ENCODE data around the gene GNAS-AS1. TPM values are rescaled to one million over a fixed set of nuclear protein-coding genes. Genes with fewer than 3 reads are reported as not detected.

Gene GNAS-AS1
- total RNA-seq, 1 donor from 2014 or later = 1.4 TPM

GRCh38 chr20:58870293-58871014 is 19.8 kb upstream of the GNAS-AS1 start:
- ATAC-seq (ENCODE audit: low read depth) (peak; percentile 84), DNase-seq (peak; percentile 37)
- TF ChIP-seq, protein P1, sequence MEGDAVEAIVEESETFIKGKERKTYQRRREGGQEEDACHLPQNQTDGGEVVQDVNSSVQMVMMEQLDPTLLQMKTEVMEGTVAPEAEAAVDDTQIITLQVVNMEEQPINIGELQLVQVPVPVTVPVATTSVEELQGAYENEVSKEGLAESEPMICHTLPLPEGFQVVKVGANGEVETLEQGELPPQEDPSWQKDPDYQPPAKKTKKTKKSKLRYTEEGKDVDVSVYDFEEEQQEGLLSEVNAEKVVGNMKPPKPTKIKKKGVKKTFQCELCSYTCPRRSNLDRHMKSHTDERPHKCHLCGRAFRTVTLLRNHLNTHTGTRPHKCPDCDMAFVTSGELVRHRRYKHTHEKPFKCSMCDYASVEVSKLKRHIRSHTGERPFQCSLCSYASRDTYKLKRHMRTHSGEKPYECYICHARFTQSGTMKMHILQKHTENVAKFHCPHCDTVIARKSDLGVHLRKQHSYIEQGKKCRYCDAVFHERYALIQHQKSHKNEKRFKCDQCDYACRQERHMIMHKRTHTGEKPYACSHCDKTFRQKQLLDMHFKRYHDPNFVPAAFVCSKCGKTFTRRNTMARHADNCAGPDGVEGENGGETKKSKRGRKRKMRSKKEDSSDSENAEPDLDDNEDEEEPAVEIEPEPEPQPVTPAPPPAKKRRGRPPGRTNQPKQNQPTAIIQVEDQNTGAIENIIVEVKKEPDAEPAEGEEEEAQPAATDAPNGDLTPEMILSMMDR (IDR thresholded peaks at IDR 0.05) = peak; percentile 83
- intact Hi-C loops (cut with micrococcal nuclease) = loop anchor here (1.0 to 2.0 kb wide), 9 partner anchors 20 to 532 kb away; partner anchors contain the start of gene ATP5F1E
- ChIA-PET CTCF (interaction anchor here (0.6 to 3.3 kb wide), 15 partner anchors 161 to 625 kb away, joined by 3 to 43 read pairs (median 4); partner anchors contain the start of gene ATP5F1E), POLR2A (interaction anchor here (1.0 to 1.5 kb wide), 2 partner anchors 124 to 162 kb away, joined by 4 to 5 read pairs; partner anchors contain the start of gene ATP5F1E)
- Mint-ChIP-seq H3K27ac (peak overlapping the region; percentile 41), H3K4me3 (no peak overlapping the region), H3K27me3 (no peaks in the 10 kb centered on the region), H3K4me1 (peaks cover 11% of the 10 kb centered on the region), H3K36me3 (ENCODE audit: low read depth) (no peaks in the 10 kb centered on the region), H3K9me3 (no peaks in the 10 kb centered on the region)

DNA sequence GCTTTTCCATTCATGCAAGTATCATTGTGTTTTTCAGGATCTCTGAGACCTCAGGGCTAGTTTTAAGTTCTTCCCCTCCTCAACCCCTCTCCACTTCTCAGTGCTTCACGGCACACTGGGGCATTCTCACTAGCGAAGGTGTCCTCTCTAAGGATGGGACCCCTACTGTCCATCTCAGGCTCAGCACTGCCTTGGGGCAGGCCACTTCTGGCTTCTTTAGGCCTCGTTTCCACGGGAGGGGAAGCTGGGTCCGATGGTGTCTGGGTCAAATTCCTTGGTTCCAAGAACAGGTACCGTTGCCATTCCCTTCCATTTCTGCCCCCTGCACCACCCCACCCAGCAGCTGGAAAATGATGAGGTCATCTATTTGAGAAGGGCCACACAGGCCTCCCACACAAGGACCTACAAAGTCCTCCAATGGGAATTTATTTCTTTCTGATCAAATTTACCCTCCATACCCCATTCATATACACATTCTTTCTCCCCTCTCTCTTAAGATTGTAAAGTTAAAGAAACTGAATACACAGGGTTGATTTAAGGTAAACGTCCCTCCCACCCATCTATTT is 19.0 kb upstream of the GNAS-AS1 start:
- TF ChIP-seq, protein P1 (IDR thresholded peaks at IDR 0.05) = no peak
- DNase-seq (no peak), ATAC-seq (ENCODE audit: low read depth) (no peak)
- Mint-ChIP-seq H3K36me3 (ENCODE audit: low read depth) (no peaks in the 10 kb centered on the region), H3K9me3 (no peaks in the 10 kb centered on the region), H3K27ac (no peak overlapping the region), H3K27me3 (no peaks in the 10 kb centered on the region), H3K4me1 (peaks cover 11% of the 10 kb centered on the region), H3K4me3 (no peak overlapping the region)
- ChIA-PET CTCF (interaction anchor here (0.6 to 3.3 kb wide), 15 partner anchors 162 to 626 kb away, joined by 3 to 43 read pairs (median 4); partner anchors contain the start of gene ATP5F1E), POLR2A (interaction anchor here (1.0 to 1.5 kb wide), 2 partner anchors 124 to 163 kb away, joined by 4 to 5 read pairs; partner anchors contain the start of gene ATP5F1E)
- intact Hi-C loops (cut with micrococcal nuclease) = loop anchor here (1.0 to 2.0 kb wide), 9 partner anchors 21 to 533 kb away; partner anchors contain the start of gene ATP5F1E

GRCh38 chr20:58868795-58869194 is 18.1 kb upstream of the GNAS-AS1 start:
- CTCF ChIA-PET = interaction anchor here (2.2 to 3.3 kb wide), 3 partner anchors 338 to 354 kb away, joined by 25 to 43 read pairs (median 29); no protein-coding TSS in a partner anchor
- H3K4me3 Mint-ChIP-seq = no peak overlapping the region
- DNase-seq = no peak
- intact Hi-C loops (cut with micrococcal nuclease) = no loop called here
- peaks cover 11% of the 10 kb centered on the region for H3K4me1 Mint-ChIP-seq
- H3K27ac Mint-ChIP-seq = no peak overlapping the region
- POLR2A ChIA-PET = no interaction called here
- H3K9me3 Mint-ChIP-seq = no peaks in the 10 kb centered on the region
- H3K36me3 Mint-ChIP-seq (ENCODE audit: low read depth) = no peaks in the 10 kb centered on the region
- TF ChIP-seq, protein P1 (IDR thresholded peaks at IDR 0.05) = no peak
- no peak for ATAC-seq (ENCODE audit: low read depth)
- H3K27me3 Mint-ChIP-seq = no peaks in the 10 kb centered on the region

DNA sequence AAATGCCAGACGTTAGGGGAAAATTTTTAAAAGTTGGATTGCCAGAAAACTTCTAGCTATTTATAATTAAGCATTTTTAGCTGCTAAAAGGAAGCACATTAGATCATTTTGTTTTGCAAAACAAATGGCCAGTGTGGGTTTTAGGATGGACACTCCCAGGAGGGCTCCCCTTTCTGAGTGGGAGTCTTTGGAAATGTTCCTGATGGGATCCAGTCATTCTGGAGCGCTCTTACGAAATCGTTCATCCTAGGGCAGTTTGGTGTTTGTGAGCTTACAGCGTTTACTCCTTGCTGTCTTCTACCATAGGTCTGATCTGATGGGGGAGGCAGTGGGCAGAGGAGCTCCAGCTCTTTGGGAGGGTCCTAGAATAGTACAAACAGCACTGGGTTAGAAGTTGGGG is 16.5 kb upstream of the GNAS-AS1 start:
- H3K9me3 Mint-ChIP-seq = no peaks in the 10 kb centered on the region
- no peak for ATAC-seq (ENCODE audit: low read depth)
- H3K36me3 Mint-ChIP-seq (ENCODE audit: low read depth) = no peaks in the 10 kb centered on the region
- TF ChIP-seq, protein P1 (IDR thresholded peaks at IDR 0.05) = no peak
- H3K27me3 Mint-ChIP-seq = peaks cover 9% of the 10 kb centered on the region
- no peak overlapping the region for H3K4me3 Mint-ChIP-seq
- ChIA-PET POLR2A (no interaction called here), CTCF (interaction anchor here (1.1 to 2.5 kb wide), 6 partner anchors 215 to 628 kb away, joined by 4 to 25 read pairs (median 6); no protein-coding TSS in a partner anchor)
- H3K27ac Mint-ChIP-seq = no peak overlapping the region
- DNase-seq = no peak
- intact Hi-C loops (cut with micrococcal nuclease) = no loop called here
- H3K4me1 Mint-ChIP-seq = peaks cover 9% of the 10 kb centered on the region

- TF ChIP-seq, protein P1 (IDR thresholded peaks at IDR 0.05) = no peak
- intact Hi-C loops (cut with micrococcal nuclease) = no loop called here
- H3K27me3 Mint-ChIP-seq = peaks cover 15% of the 10 kb centered on the region
- H3K36me3 Mint-ChIP-seq (ENCODE audit: low read depth) = no peaks in the 10 kb centered on the region
- POLR2A ChIA-PET = interaction anchor here (1.0 kb wide), 1 partner anchor 178 kb away, joined by 3 read pairs; no protein-coding TSS in a partner anchor
- H3K4me1 Mint-ChIP-seq = peaks cover 8% of the 10 kb centered on the region
- no peak for DNase-seq
- H3K27ac Mint-ChIP-seq = no peak overlapping the region
- H3K4me3 Mint-ChIP-seq = no peak overlapping the region
- H3K9me3 Mint-ChIP-seq = no peaks in the 10 kb centered on the region
- no peak for ATAC-seq (ENCODE audit: low read depth)
- CTCF ChIA-PET = interaction anchor here (1.0 to 3.7 kb wide), 3 partner anchors 166 to 630 kb away, joined by 3 to 15 read pairs (median 11); partner anchors contain the start of gene ATP5F1E
These were observed 15.1 kb upstream of the GNAS-AS1 start for GRCh38 chr20:58865843-58866242.

Measured in activated B cell treated with CpG ODN at 0.5 μM for 24 hours (primary cell).